K562 (cell line): ENCODE data around the gene JAKMIP2.

Experiments used
- ARHGAP35 ChIP-seq: fragments of 450-650 bp; IDR thresholded peaks from 2 replicates; pipeline ENCODE4 v1.6.1; 2018; ENCODE audit not compliant: partially characterized antibody
- C11orf30 ChIP-seq: fragments of 450-650 bp; IDR thresholded peaks from 2 replicates; pipeline ENCODE4 v1.6.1; 2016; ENCODE audit warnings: low read depth, mild to moderate bottlenecking
- CHCHD3 ChIP-seq: fragments of 250-450 bp; sonication (Bioruptor Pico); IDR thresholded peaks from 2 replicates; pipeline ENCODE4 v2.1.2; 2022; ENCODE audit warnings: mild to moderate bottlenecking
- CREB1 ChIP-seq, 2 experiments: sonication (generic) in 1 of 2; formaldehyde crosslinking in 1 of 2; IDR thresholded peaks; 2 replicates each; pipeline versions ENCODE4 v1.6.1 to v1.8.0; 2012 to 2022; ENCODE audit warnings: inconsistent platforms in 1 of 2, mild to moderate bottlenecking in 1 of 2, missing genetic modification reagents in 1 of 2, moderate library complexity in 1 of 2
- CTCF ChIP-seq, 3 experiments: IDR thresholded peaks in 2 of 3; conservative IDR thresholded peaks in 1 of 3; 2 replicates each; pipeline ENCODE4 v1.5.1; 2011 to 2012; ENCODE audit warnings: low read length in 3 of 3, mild to moderate bottlenecking in 3 of 3, control low read depth in 2 of 3, improper control_type of control experiment in 1 of 3, inconsistent platforms in 1 of 3, low read depth in 1 of 3, mixed read lengths in 1 of 3, moderate library complexity in 1 of 3; ENCODE audit not compliant: insufficient read depth in 2 of 3
- CUX1 ChIP-seq: fragments of 200-800 bp; sonication (Bioruptor generic); IDR thresholded peaks from 2 replicates; pipeline ENCODE4 v1.6.1; 2016; ENCODE audit warnings: missing genetic modification characterization, missing compliant biosample characterization
- E4F1 ChIP-seq: fragments of 250-450 bp; sonication (Bioruptor Pico); IDR thresholded peaks from 2 replicates; pipeline ENCODE4 v1.5.0; 2021; ENCODE audit warnings: mild to moderate bottlenecking, borderline replicate concordance
- EZH2 ChIP-seq: IDR thresholded peaks from 2 replicates; pipeline ENCODE4 v1.6.1; 2012; ENCODE audit warnings: low read depth, mild to moderate bottlenecking, inconsistent platforms, low read length, borderline replicate concordance
- FOXA1 ChIP-seq: fragments of 450-650 bp; IDR thresholded peaks from 2 replicates; pipeline ENCODE4 v1.6.1; 2016; ENCODE audit warnings: mild to moderate bottlenecking, borderline replicate concordance
- RAD51 ChIP-seq: fragments of 450-650 bp; IDR thresholded peaks from 2 replicates; pipeline ENCODE4 v1.7.1; 2016; ENCODE audit warnings: low read depth, mild to moderate bottlenecking, borderline replicate concordance
- RCOR1 ChIP-seq, 2 experiments: IDR thresholded peaks; 2 replicates each; pipeline ENCODE4 v1.6.1; 2012; ENCODE audit warnings: low read depth in 2 of 2, low read length in 2 of 2, borderline replicate concordance in 1 of 2, improper control_type of control experiment in 1 of 2
- TAF1 ChIP-seq: IDR thresholded peaks from 2 replicates; pipeline ENCODE4 v1.6.1; 2011; ENCODE audit warnings: mild to moderate bottlenecking, low read length, moderate library complexity; ENCODE audit not compliant: insufficient read depth, control insufficient read depth, severe bottlenecking; ENCODE audit errors: extremely low read depth
- ZNF217 ChIP-seq: sonication (generic); formaldehyde crosslinking; IDR thresholded peaks from 2 replicates; pipeline ENCODE4 v1.8.0; 2022; ENCODE audit warnings: mild to moderate bottlenecking, missing genetic modification reagents

- TF ChIP-seq CREB1 (IDR thresholded peaks at IDR 0.05) (no peak), CREB1 (CRISPR knock-in tag; IDR thresholded peaks at IDR 0.05) (no peak), ARHGAP35 (no peak), CTCF (IDR thresholded peaks at IDR 0.05 in 2 of 3, conservative IDR thresholded peaks at IDR 0.05 in 1 of 3; ENCODE audit: insufficient read depth in 2 of 3, low read depth in 1 of 3, low read length in 3 of 3) (no peak), CHCHD3 (CRISPR knock-in tag) (no peak), RAD51 (no peak), CUX1 (CRISPR knock-in tag) (no peak), ZNF217 (CRISPR knock-in tag) (no peak), TAF1 (no peak), EZH2 (no peak), RCOR1 (IDR thresholded peaks at IDR 0.05; ENCODE audit: borderline replicate concordance in 1 of 2, low read depth in 2 of 2, low read length in 2 of 2) (no peak), C11orf30 (no peak), E4F1 (CRISPR knock-in tag) (no peak), FOXA1 (no peak)
Observed at GRCh38 chr5:147689426-147689825, 93.1 kb downstream of the JAKMIP2 start.
